GM19455 (cell line): ENCODE measurements around the gene POLR2I.
"Not testable (repeated sequence)": the region's sequence is repeated elsewhere in the genome, so short reads cannot be mapped to it uniquely, and the experiment has no call there.

ENCODE experiments used
- ATAC-seq: cut with Tn5 transposase; IDR thresholded peaks from one replicate; pipeline ENCODE4 v1.9.1; 2021; ENCODE audit not compliant: unreplicated experiment

The POLR2I gene

GRCh38 chr19:36101550-36102327 is 12.9 kb downstream of the POLR2I start:
- no peak for ATAC-seq

GRCh38 chr19:36100476-36100875 is 14.2 kb downstream of the POLR2I start:
- no peak for ATAC-seq

GRCh38 chr19:36099166-36099785 is 15.4 kb downstream of the POLR2I start:
- ATAC-seq, result no peak

- ATAC-seq, result no peak
These were observed 17.6 kb downstream of the POLR2I start for GRCh38 chr19:36097036-36097435.

- ATAC-seq, result no peak
These were observed 21.0 kb downstream of the POLR2I start for GRCh38 chr19:36093687-36094086.

- no peak for ATAC-seq
These were observed 21.5 kb downstream of the POLR2I start for GRCh38 chr19:36093146-36093662.

GRCh38 chr19:36092566-36092965 is 22.1 kb downstream of the POLR2I start:
- ATAC-seq, result no peak

DNA sequence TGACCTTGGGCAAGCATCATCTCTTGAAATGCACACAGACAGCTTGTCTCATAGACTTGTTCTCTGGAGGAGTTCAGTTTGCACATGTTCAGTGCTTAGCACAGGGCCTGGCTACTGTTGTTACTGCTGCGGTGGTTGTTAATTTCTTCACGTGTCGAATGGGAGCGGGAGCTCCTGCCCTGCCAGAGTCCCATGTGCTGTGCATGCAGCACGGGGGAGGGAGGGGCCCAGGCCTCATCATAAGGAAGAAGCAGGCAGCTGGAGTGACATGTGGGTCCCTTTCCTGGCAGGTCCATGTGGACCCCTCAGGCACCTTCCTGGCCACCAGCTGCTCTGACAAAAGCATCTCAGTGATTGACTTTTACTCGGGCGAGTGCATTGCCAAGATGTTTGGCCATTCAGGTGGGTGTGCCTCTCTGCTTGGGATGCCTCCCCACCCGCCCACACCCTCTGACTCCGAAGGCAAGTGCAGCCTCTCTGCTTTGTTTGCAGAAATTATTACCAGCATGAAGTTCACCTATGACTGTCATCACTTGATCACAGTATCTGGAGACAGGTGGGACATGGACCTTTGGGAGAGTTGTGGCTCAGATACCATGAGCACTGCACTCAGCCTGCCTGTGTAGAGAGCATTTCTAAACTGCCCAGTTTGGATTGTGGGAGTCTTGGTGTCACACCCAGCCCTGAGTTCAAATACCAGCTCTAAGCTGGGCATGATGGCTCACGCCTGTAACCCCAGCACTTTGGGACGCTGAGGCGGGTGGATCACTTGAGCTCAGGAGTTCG is 23.6 kb downstream of the POLR2I start:
- no peak for ATAC-seq

DNA sequence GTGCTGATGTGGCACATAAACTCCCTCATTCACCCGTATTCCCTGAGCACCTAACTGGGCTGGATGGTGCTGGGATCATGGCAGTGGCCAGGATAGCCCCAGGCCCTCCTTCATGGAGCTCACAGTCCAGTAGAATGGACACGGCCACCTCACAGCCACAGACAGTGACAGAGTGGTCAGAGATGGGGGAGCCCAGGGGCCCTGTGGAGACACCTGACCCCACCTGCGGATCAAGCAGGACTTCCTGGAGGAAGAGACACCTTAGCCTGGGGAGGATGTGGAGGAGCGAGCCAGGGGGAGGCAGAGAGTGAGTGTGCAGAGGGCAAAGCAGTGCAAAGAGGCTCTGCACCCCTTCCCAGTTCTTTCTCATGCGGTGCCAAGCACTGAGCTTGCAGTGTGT is 24.8 kb downstream of the POLR2I start:
- no peak for ATAC-seq

DNA sequence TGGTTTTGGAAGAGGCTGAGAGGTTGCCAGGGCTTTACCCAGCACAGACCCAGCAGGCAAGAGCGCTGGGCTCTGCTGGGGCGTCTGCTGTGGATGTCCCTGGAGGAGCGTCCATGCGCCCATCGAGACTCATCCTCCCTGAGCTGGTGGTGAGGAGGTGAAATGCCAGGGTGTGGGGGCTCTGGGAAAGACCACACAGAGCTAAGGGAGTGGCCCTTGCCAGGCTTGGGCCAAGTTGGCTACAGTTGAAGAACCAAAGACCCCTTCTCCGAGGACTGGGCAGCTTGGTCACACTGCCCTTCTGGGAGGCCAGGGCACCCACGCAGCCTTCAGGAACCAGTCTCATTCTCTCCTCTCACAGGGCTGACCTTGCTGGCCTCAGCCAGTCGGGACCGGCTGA is 28.3 kb downstream of the POLR2I start:
- ATAC-seq, result no peak

- no peak for ATAC-seq
These were observed 30.3 kb downstream of the POLR2I start for GRCh38 chr19:36084231-36085009.

GRCh38 chr19:36082916-36083315 is 31.8 kb downstream of the POLR2I start:
- no peak for ATAC-seq

DNA sequence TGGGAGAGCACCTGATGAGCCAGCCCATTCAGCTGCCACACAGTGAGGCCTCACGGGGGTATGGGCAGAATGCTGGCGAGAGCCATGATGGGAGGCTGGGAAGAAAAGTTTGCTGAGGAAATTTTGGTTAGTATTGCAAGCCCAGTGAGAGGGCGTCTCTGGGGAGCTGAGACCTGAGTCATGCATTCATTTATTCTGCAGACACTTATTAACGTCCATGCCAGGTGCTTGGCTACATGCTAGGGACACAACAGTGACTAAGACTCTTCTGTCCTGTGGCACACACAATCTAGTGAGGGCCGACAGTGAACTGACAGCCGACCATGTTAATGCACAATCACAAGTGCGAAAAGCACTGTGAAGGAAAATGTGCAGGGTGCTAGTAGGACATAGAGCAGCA is 32.8 kb downstream of the POLR2I start:
- ATAC-seq, result no peak

GRCh38 chr19:36081385-36081784 is 33.3 kb downstream of the POLR2I start:
- no peak for ATAC-seq

DNA sequence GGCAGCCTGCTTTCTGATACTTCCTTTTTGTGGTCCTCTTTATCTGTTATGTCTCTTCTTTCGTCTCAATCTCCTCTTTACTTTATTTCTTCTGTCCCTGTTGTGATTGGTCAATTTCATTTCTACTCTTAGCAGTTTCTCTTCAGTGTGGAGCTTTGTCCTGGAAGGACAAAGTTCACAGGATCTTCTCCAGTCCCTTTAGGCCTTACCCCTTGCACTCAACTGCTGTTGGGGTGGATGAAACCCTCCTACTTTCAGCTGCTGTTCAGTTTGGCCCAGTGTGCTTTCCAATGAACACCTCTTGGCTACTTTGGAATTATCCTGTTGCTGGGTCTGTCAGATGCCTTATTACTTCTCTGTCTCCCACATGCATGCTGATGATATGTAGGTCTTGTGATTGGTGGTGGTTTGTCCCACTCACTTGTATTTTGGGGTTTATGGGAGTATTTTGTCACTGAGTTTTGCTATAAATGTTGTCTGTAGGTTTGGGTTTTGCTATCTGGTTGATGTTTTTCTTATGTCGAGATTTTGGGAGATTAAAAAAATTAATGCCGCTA is 35.2 kb downstream of the POLR2I start:
- ATAC-seq, result no peak

DNA sequence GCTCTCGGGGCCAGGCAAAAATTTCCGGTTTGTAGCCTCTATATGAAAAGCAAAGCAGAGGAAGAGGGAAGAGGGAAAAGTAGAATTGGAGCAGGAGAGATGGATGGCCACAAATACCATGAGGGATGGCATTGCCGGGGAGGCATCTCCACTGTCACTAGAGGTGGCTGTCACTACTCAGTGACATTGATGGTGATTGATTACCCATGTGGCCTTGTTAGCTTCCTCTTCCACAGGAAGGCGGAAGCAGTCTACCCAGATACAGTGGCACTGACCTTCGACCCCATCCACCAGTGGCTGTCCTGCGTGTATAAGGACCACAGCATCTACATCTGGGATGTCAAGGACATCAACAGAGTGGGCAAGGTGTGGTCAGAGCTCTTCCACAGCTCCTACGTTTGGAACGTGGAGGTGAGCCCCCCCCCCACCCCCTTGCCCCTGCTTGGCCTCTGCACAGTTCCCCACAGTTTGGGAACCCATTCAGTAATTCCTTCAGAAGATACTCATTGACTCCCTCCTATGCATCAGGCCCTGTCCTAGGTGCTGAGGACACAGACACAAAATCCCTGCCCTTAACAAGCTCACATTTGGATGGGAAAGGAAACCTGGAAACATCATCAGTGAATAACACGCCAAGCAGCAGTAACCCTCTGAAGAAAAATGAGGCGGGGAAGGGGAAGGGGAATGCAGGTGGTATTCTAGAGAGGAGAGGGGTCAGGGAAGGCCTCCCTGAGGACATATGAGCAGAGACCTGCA is 41.4 kb downstream of the POLR2I start:
- no peak for ATAC-seq

GRCh38 chr19:36072081-36072480 is 42.6 kb downstream of the POLR2I start:
- no peak for ATAC-seq

DNA sequence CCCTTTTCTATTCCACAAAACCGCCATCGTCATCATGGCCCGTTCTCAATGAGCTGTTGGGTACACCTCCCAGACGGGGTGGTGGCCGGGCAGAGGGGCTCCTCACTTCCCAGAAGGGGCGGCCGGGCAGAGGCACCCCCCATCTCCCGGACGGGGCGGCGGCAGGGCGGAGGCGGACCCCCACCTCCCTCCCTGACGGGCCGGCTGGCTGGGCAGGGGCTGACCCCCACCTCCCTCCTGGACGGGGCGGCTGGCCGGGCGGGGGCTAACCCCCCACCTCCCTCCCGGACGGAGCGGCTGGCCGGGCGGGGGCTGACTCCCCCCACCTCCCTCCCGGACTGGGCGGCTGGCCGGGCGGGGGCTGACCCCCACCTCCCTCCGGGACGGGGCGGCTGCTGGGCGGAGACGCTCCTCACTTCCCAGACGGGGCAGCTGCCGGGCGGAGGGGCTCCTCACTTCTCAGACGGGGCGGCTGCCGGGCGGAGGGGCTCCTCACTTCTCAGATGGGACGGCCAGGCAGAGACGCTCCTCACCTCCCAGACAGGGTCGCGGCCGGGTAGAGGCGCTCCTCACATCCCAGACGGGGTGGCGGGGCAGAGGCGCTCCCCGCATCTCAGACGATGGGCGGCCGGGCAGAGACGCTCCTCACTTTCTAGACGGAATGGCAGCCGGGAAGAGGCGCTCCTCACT is 45.7 kb downstream of the POLR2I start:
- not testable (repeated sequence) for ATAC-seq

DNA sequence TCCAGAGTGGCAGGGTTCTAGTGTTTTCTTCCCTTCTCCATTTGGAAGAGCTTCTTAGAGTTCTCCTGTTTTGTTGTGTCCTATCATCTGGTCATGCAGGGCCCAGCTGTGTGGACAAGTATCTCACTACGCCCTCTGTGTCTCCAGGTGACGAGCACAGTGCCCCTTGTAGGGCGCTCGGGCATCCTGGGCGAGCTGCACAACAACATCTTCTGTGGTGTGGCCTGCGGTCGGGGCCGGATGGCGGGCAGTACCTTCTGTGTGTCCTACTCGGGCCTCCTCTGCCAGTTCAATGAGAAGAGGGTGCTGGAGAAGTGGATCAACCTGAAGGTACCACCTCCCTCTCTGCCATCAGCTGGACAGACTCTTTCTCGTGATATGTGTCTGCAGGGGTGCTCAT is 47.0 kb downstream of the POLR2I start:
- no peak for ATAC-seq
